ENCODE data around the gene CDH7.
A peak's percentile ranks its signal among the peaks of the same experiment; 100 is the strongest.

CDH7 gene

DNA sequence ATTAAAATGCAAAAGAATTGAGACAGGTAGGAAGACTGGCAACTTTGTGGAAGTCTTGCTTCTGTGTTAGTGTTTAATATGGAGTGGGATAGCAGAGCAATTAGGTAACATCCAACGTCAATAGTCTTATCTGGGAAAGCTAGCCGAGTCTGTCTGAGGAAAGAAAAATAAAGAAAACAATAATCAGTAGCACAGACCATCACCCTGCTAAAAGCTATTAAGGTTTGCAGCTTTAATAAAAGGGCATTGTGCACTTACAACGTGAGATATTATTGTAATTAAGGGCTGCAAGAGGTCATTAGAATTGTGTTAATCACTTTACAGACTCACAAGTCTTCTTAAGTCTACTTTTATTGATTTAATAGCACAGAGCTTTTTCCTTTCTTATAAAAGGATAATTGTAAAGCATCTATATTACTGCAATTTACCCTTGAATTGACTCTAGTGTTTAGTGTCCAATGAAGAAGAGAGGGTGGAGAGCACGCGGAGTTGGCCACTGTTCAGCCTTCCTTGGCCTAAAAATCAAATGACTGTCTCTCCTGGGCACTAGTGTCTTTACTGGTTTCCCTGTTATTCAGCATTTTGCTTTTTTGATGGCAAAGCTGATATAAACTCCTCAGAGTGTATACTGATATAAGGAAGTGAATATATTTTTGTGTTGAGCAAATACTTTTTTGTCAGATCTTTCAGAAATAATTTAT lies 2.0 kb downstream of the CDH7 start:
- no peak for DNase-seq
- Histone ChIP-seq H3K9me3 (ENCODE audit: control extremely low read depth in 1 of 5, control insufficient read depth in 4 of 5, insufficient read depth in 2 of 5, low read depth in 1 of 5, low read length in 4 of 5) (no peaks in the 10 kb centered on the region), H3K36me3 (ENCODE audit: control insufficient read depth in 4 of 4, insufficient read depth in 4 of 4, low read length in 3 of 4) (no peaks in the 10 kb centered on the region), H3K4me3 (ENCODE audit: control insufficient read depth in 1 of 7, extremely low read depth in 1 of 7, insufficient read depth in 4 of 7, low read depth in 2 of 7, low read length in 6 of 7) (peak overlapping the region in 2 of 7 experiments; percentile 19 to 92), H3K27me3 (replicated peaks in 2 of 5; ENCODE audit: control insufficient read depth in 4 of 5, insufficient read depth in 5 of 5, low read length in 4 of 5) (peaks cover 0 to 18% (median 5%) of the 10 kb centered on the region in 5 experiments), H3K27ac (ENCODE audit: insufficient read depth in 1 of 2, low read depth in 1 of 2, low read length in 2 of 2, poor library complexity in 1 of 2, severe bottlenecking in 2 of 2) (peak overlapping the region in 1 of 2 experiments; percentile 51), H3K4me1 (ENCODE audit: control extremely low read depth in 1 of 4, control insufficient read depth in 4 of 4, insufficient read depth in 4 of 4, low read length in 3 of 4) (peaks cover 0 to 69% (median 15%) of the 10 kb centered on the region in 4 experiments)
- ChIA-PET POLR2A (interaction anchor here (0.7 kb wide), 1 partner anchor 9 kb away, joined by 3 read pairs; no protein-coding TSS in a partner anchor), CTCF (interaction anchor here (0.6 to 2.8 kb wide), 15 partner anchors 9 to 227 kb away, joined by 3 to 15 read pairs (median 3); no protein-coding TSS in a partner anchor)
- WGBS (ENCODE audit: insufficient coverage): 50% methylated on average over 2 of the region's 5 CpGs

- H3K36me3 ChIP-seq (ENCODE audit: control insufficient read depth in 4 of 4, insufficient read depth in 4 of 4, low read length in 3 of 4): no peaks in the 10 kb centered on the region
- peaks cover 0 to 17% (median 5%) of the 10 kb centered on the region in 5 experiments for H3K27me3 ChIP-seq (replicated peaks in 2 of 5; ENCODE audit: control insufficient read depth in 4 of 5, insufficient read depth in 5 of 5, low read length in 4 of 5)
- H3K4me1 ChIP-seq (ENCODE audit: control extremely low read depth in 1 of 4, control insufficient read depth in 4 of 4, insufficient read depth in 4 of 4, low read length in 3 of 4): peaks cover 0 to 75% (median 15%) of the 10 kb centered on the region in 4 experiments
- POLR2A ChIA-PET: interaction anchor here (0.7 to 1.0 kb wide), 2 partner anchors 8 to 21 kb away, joined by 3 read pairs; no protein-coding TSS in a partner anchor
- DNase-seq: peak; percentile 83 to 89 (median 84)
- WGBS (ENCODE audit: insufficient coverage): 0% methylated on average over 1 of the region's 2 CpGs
- peak overlapping the region in 2 of 7 experiments; percentile 35 to 48 for H3K4me3 ChIP-seq (ENCODE audit: control insufficient read depth in 1 of 7, extremely low read depth in 1 of 7, insufficient read depth in 4 of 7, low read depth in 2 of 7, low read length in 6 of 7)
- CTCF ChIA-PET: interaction anchor here (0.8 to 2.8 kb wide), 12 partner anchors 10 to 1633 kb away, joined by 3 to 15 read pairs (median 3); no protein-coding TSS in a partner anchor
- peak overlapping the region; percentile 30 to 61 for H3K27ac ChIP-seq (ENCODE audit: insufficient read depth in 1 of 2, low read depth in 1 of 2, low read length in 2 of 2, poor library complexity in 1 of 2, severe bottlenecking in 2 of 2)
- H3K9me3 ChIP-seq (ENCODE audit: control extremely low read depth in 1 of 5, control insufficient read depth in 4 of 5, insufficient read depth in 2 of 5, low read depth in 1 of 5, low read length in 4 of 5): no peaks in the 10 kb centered on the region
Measured at GRCh38 chr18:65753520-65753919, 2.7 kb downstream of the CDH7 start.

DNA sequence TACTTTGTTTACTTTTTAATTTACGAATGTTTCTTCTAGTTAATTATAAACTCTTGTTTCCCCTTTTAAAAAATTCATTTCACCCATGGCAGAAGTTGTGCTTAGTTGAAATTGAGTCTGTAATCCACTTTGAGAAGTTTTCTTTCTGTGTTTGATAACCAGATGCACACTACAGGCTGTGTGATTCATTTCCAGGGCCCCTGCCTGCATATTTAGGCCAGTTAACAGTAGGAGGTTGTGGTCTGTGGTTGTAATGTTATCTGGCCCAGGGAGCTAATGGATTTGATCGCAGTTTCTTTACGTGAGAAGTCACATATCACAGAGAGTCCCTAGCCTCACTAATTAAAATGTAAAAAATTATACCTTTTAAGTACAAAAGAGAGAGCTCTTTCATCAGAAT lies 3.3 kb downstream of the CDH7 start:
- Histone ChIP-seq H3K27me3 (replicated peaks in 2 of 5; ENCODE audit: control insufficient read depth in 4 of 5, insufficient read depth in 5 of 5, low read length in 4 of 5) (peaks cover 0 to 17% (median 5%) of the 10 kb centered on the region in 5 experiments), H3K4me1 (ENCODE audit: control extremely low read depth in 1 of 4, control insufficient read depth in 4 of 4, insufficient read depth in 4 of 4, low read length in 3 of 4) (peaks cover 0 to 75% (median 15%) of the 10 kb centered on the region in 4 experiments), H3K4me3 (ENCODE audit: control insufficient read depth in 1 of 7, extremely low read depth in 1 of 7, insufficient read depth in 4 of 7, low read depth in 2 of 7, low read length in 6 of 7) (peak overlapping the region in 2 of 7 experiments; percentile 35 to 48), H3K27ac (ENCODE audit: insufficient read depth in 1 of 2, low read depth in 1 of 2, low read length in 2 of 2, poor library complexity in 1 of 2, severe bottlenecking in 2 of 2) (peak overlapping the region; percentile 61 to 67), H3K36me3 (ENCODE audit: control insufficient read depth in 4 of 4, insufficient read depth in 4 of 4, low read length in 3 of 4) (no peaks in the 10 kb centered on the region), H3K9me3 (ENCODE audit: control extremely low read depth in 1 of 5, control insufficient read depth in 4 of 5, insufficient read depth in 2 of 5, low read depth in 1 of 5, low read length in 4 of 5) (no peaks in the 10 kb centered on the region)
- POLR2A ChIA-PET: interaction anchor here (1.0 kb wide), 1 partner anchor 21 kb away, joined by 3 read pairs; no protein-coding TSS in a partner anchor
- CTCF ChIA-PET: interaction anchor here (0.7 to 2.8 kb wide), 4 partner anchors 22 to 1634 kb away, joined by 3 to 15 read pairs (median 4); no protein-coding TSS in a partner anchor
- peak; percentile 82 to 97 (median 92) for DNase-seq
- no CpG with 5 or more reads among the region's 3 CpGs for WGBS (ENCODE audit: insufficient coverage)

GRCh38 chr18:65755616-65756015 lies 4.8 kb downstream of the CDH7 start:
- Histone ChIP-seq H3K9me3 (ENCODE audit: control extremely low read depth in 1 of 5, control insufficient read depth in 4 of 5, insufficient read depth in 2 of 5, low read depth in 1 of 5, low read length in 4 of 5) (no peaks in the 10 kb centered on the region), H3K36me3 (ENCODE audit: control insufficient read depth in 4 of 4, insufficient read depth in 4 of 4, low read length in 3 of 4) (no peaks in the 10 kb centered on the region), H3K27me3 (replicated peaks in 2 of 5; ENCODE audit: control insufficient read depth in 4 of 5, insufficient read depth in 5 of 5, low read length in 4 of 5) (peaks cover 0 to 8% (median 5%) of the 10 kb centered on the region in 5 experiments), H3K4me3 (ENCODE audit: control insufficient read depth in 1 of 7, extremely low read depth in 1 of 7, insufficient read depth in 4 of 7, low read depth in 2 of 7, low read length in 6 of 7) (peak overlapping the region in 1 of 7 experiments; percentile 31), H3K4me1 (ENCODE audit: control extremely low read depth in 1 of 4, control insufficient read depth in 4 of 4, insufficient read depth in 4 of 4, low read length in 3 of 4) (peaks cover 0 to 65% (median 10%) of the 10 kb centered on the region in 4 experiments), H3K27ac (ENCODE audit: insufficient read depth in 1 of 2, low read depth in 1 of 2, low read length in 2 of 2, poor library complexity in 1 of 2, severe bottlenecking in 2 of 2) (no peak overlapping the region)
- CTCF ChIA-PET: no interaction called here
- peak in 1 of 3 donors; percentile 30 for DNase-seq
- POLR2A ChIA-PET: no interaction called here

GRCh38 chr18:65760457-65760856 lies 9.6 kb downstream of the CDH7 start:
- peaks cover 0 to 25% (median 0%) of the 10 kb centered on the region in 4 experiments for H3K4me1 ChIP-seq (ENCODE audit: control extremely low read depth in 1 of 4, control insufficient read depth in 4 of 4, insufficient read depth in 4 of 4, low read length in 3 of 4)
- H3K27ac ChIP-seq (ENCODE audit: insufficient read depth in 1 of 2, low read depth in 1 of 2, low read length in 2 of 2, poor library complexity in 1 of 2, severe bottlenecking in 2 of 2): no peak overlapping the region
- no peak for DNase-seq
- no peaks in the 10 kb centered on the region for H3K9me3 ChIP-seq (ENCODE audit: control extremely low read depth in 1 of 5, control insufficient read depth in 4 of 5, insufficient read depth in 2 of 5, low read depth in 1 of 5, low read length in 4 of 5)
- H3K36me3 ChIP-seq (ENCODE audit: control insufficient read depth in 4 of 4, insufficient read depth in 4 of 4, low read length in 3 of 4): peaks cover 0 to 3% (median 0%) of the 10 kb centered on the region in 4 experiments
- no peaks in the 10 kb centered on the region for H3K27me3 ChIP-seq (replicated peaks in 2 of 5; ENCODE audit: control insufficient read depth in 4 of 5, insufficient read depth in 5 of 5, low read length in 4 of 5)
- POLR2A ChIA-PET: no interaction called here
- CTCF ChIA-PET: no interaction called here
- WGBS (ENCODE audit: insufficient coverage): 100% methylated on average over 1 of the region's 1 CpG
- H3K4me3 ChIP-seq (ENCODE audit: control insufficient read depth in 1 of 7, extremely low read depth in 1 of 7, insufficient read depth in 4 of 7, low read depth in 2 of 7, low read length in 6 of 7): no peak overlapping the region

DNA sequence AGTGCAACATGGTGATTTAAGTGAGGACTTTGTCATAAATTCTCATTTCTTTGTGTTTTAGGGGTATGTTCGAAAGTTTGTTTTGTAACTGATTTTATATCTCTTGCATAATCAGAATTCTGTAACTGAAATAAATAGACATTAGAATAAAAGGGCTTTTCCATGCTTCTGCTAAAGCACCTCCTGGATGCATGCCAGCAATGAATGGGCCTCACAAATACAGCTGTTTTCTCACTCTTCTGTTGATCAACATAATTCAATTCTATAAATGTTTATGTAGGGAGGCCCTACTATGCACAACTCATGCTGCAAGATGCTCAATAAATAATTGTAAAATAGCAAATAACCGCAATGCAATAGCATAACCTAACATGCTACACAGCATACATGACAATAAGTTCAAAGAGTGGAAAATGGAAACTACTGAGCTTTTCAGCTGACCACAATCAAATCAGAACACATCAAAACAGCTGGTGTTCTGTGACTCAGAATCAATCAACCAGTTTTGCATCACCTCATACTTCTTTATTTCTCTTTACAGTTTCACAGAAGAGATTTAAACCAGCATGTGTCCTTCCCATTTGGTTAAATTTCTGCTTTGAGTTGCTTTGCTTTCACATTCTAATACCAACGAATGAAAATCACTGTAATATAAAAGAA lies 11.0 kb downstream of the CDH7 start:
- no peak overlapping the region for H3K27ac ChIP-seq (ENCODE audit: insufficient read depth in 1 of 2, low read depth in 1 of 2, low read length in 2 of 2, poor library complexity in 1 of 2, severe bottlenecking in 2 of 2)
- H3K9me3 ChIP-seq (ENCODE audit: control extremely low read depth in 1 of 5, control insufficient read depth in 4 of 5, insufficient read depth in 2 of 5, low read depth in 1 of 5, low read length in 4 of 5): no peaks in the 10 kb centered on the region
- no peaks in the 10 kb centered on the region for H3K27me3 ChIP-seq (replicated peaks in 2 of 5; ENCODE audit: control insufficient read depth in 4 of 5, insufficient read depth in 5 of 5, low read length in 4 of 5)
- 100% methylated on average over 1 of the region's 3 CpGs for WGBS (ENCODE audit: insufficient coverage)
- DNase-seq: peak in 1 of 3 donors; percentile 47
- POLR2A ChIA-PET: interaction anchor here (0.5 to 0.7 kb wide), 2 partner anchors 8 to 55 kb away, joined by 3 to 4 read pairs; no protein-coding TSS in a partner anchor
- H3K4me3 ChIP-seq (ENCODE audit: control insufficient read depth in 1 of 7, extremely low read depth in 1 of 7, insufficient read depth in 4 of 7, low read depth in 2 of 7, low read length in 6 of 7): no peak overlapping the region
- CTCF ChIA-PET: interaction anchor here (0.6 kb wide), 1 partner anchor 9 kb away, joined by 3 read pairs; no protein-coding TSS in a partner anchor
- peaks cover 0 to 17% (median 0%) of the 10 kb centered on the region in 4 experiments for H3K4me1 ChIP-seq (ENCODE audit: control extremely low read depth in 1 of 4, control insufficient read depth in 4 of 4, insufficient read depth in 4 of 4, low read length in 3 of 4)
- peaks cover 0 to 3% (median 0%) of the 10 kb centered on the region in 4 experiments for H3K36me3 ChIP-seq (ENCODE audit: control insufficient read depth in 4 of 4, insufficient read depth in 4 of 4, low read length in 3 of 4)
